CD4-positive, alpha-beta T cell (primary cell): ENCODE results near the gene OTUB1. TPM values are rescaled to one million over a fixed set of nuclear protein-coding genes. Genes with fewer than 3 reads are reported as not detected.

Source experiments
- ATAC-seq: fragments of 200-7000 bp; cut with Tn5 transposase; one replicate; pipeline ENCODE4 v1.10.0; 2022; ENCODE audit warnings: mild to moderate bottlenecking; ENCODE audit not compliant: poor library complexity
- CTCF ChIA-PET: fragments of 350-600 bp; sonication (Branson Sonifier 250); formaldehyde crosslinking; loops from one replicate; lab custom pipeline; 2021; ENCODE audit warnings: antibody characterized with exemption, inconsistent platforms; lab: Charles Lee
- POLR2A ChIA-PET: fragments of 350-600 bp; sonication (Branson Sonifier 250); formaldehyde crosslinking; loops from one replicate; lab custom pipeline; 2021; ENCODE audit warnings: antibody characterized with exemption, inconsistent platforms; lab: Charles Lee
- DNase-seq, 14 experiments: peaks; one replicate each; pipeline ENCODE4 v3.0.0-alpha.2; 2013 to 2020; ENCODE audit warnings: mixed read lengths in 2 of 14
- H3K27ac ChIP-seq, 2 donors: one replicate each; pipeline versions ENCODE4 v1.5.1 to v1.7.0; 2013; ENCODE audit warnings: low read length in 2 of 2, low read depth in 1 of 2, mild to moderate bottlenecking in 1 of 2
- H3K27me3 ChIP-seq, 2 experiments: 1 replicate in 1 of 2; 2 replicates in 1 of 2; pipeline versions ENCODE4 v1.6.1 to v1.7.0; 2013; ENCODE audit warnings: low read length in 2 of 2, control low read depth in 1 of 2, mild to moderate bottlenecking in 1 of 2, moderate library complexity in 1 of 2; ENCODE audit not compliant: insufficient read depth in 2 of 2, control insufficient read depth in 1 of 2
- H3K36me3 ChIP-seq: one replicate; pipeline ENCODE4 v1.6.1; 2013; ENCODE audit warnings: low read length, control low read depth; ENCODE audit not compliant: insufficient read depth
- H3K4me1 ChIP-seq: one replicate; pipeline ENCODE4 v1.6.1; 2013; ENCODE audit warnings: low read length, control low read depth; ENCODE audit not compliant: insufficient read depth
- H3K4me3 ChIP-seq: one replicate; pipeline ENCODE4 v1.5.1; 2013; ENCODE audit warnings: mild to moderate bottlenecking, low read length, moderate library complexity
- H3K9me3 ChIP-seq, 2 experiments: 1 replicate in 1 of 2; 2 replicates in 1 of 2; pipeline versions ENCODE4 v1.6.1 to v1.7.0; 2013; ENCODE audit warnings: low read length in 2 of 2, mild to moderate bottlenecking in 2 of 2, control low read depth in 1 of 2, moderate library complexity in 1 of 2; ENCODE audit not compliant: control insufficient read depth in 1 of 2, insufficient read depth in 1 of 2
- H3K27ac Mint-ChIP-seq: one replicate; pipeline ENCODE4 v1.8.0; 2020; ENCODE audit warnings: mixed read lengths
- H3K27me3 Mint-ChIP-seq: one replicate; pipeline ENCODE4 v1.8.0; 2021; ENCODE audit warnings: mixed read lengths
- H3K36me3 Mint-ChIP-seq: one replicate; pipeline ENCODE4 v1.8.0; 2021; ENCODE audit warnings: low read depth, mixed read lengths
- H3K4me1 Mint-ChIP-seq: one replicate; pipeline ENCODE4 v1.8.0; 2021; ENCODE audit warnings: low read depth, mixed read lengths
- H3K4me3 Mint-ChIP-seq: one replicate; pipeline ENCODE4 v1.8.0; 2020; ENCODE audit warnings: mild to moderate bottlenecking, mixed read lengths
- H3K9me3 Mint-ChIP-seq: one replicate; pipeline ENCODE4 v1.8.0; 2020; ENCODE audit warnings: mixed read lengths
- CTCF ChIP-seq: fragments of 200-600 bp; IDR thresholded peaks from one replicate; pipeline ENCODE4 v1.8.0; 2022; ENCODE audit warnings: antibody characterized with exemption, mild to moderate bottlenecking
- intact Hi-C, 2 experiments: fragments of 100-400 bp; cut with DNase I in 1 of 2; cut with micrococcal nuclease in 1 of 2; formaldehyde crosslinking; loops; one replicate each; pipeline versions ENCODE4 v1.15.1 to v1.9.0; 2023 to 2025; cut with DNase I, micrococcal nuclease
- total RNA-seq, 174 experiments: library from RNA in 2 of 174; stranded (reverse) in 2 of 174; gene quantifications; one replicate each; pipeline ENCODE4 v1.2.3 and lab custom pipeline; 2021 to 2026

OTUB1 gene
- total RNA-seq, 2 experiments from 2014 or later, result 57.5 to 60.0 TPM

GRCh38 chr11:63999349-64000025, 13.2 kb downstream of the OTUB1 start:
- H3K4me1 ChIP-seq, result peaks cover 28% of the 10 kb centered on the region
- no peak overlapping the region for H3K27ac ChIP-seq
- POLR2A ChIA-PET, result interaction anchor here (0.7 to 3.0 kb wide), 6 partner anchors 14 to 242 kb away, joined by 3 to 13 read pairs (median 7); partner anchors contain the start of genes COX8A, OTUB1 and STIP1
- Mint-ChIP-seq H3K27me3 (no peaks in the 10 kb centered on the region), H3K36me3 (peaks cover 41% of the 10 kb centered on the region), H3K4me3 (peak overlapping the region; percentile 11), H3K4me1 (peaks cover 9% of the 10 kb centered on the region), H3K9me3 (no peaks in the 10 kb centered on the region), H3K27ac (no peak overlapping the region)
- peak overlapping the region; percentile 30 for H3K4me3 ChIP-seq
- H3K9me3 ChIP-seq, result peaks cover 0 to 4% of the 10 kb centered on the region in 2 experiments
- CTCF ChIA-PET, result interaction anchor here (0.5 to 2.4 kb wide), 10 partner anchors 9 to 317 kb away, joined by 3 to 15 read pairs (median 6); partner anchors contain the start of gene OTUB1
- H3K27me3 ChIP-seq, result peaks cover 0 to 3% of the 10 kb centered on the region in 2 experiments
- ATAC-seq, result peak; percentile 62
- no peak for TF ChIP-seq CTCF
- DNase-seq, result peak; percentile 36 to 83 (median 54)
- peaks cover 33% of the 10 kb centered on the region for H3K36me3 ChIP-seq
- intact Hi-C loops, result loop anchor here (1.0 to 10.0 kb wide), 3 partner anchors 149 to 305 kb away; partner anchors contain the start of genes CATSPERZ (in 1 of the 2) and ESRRA (in 1 of the 2)

GRCh38 chr11:64000026-64000739, 13.9 kb downstream of the OTUB1 start:
- Mint-ChIP-seq H3K36me3 (peaks cover 34% of the 10 kb centered on the region), H3K27ac (no peak overlapping the region), H3K27me3 (no peaks in the 10 kb centered on the region), H3K4me3 (peak overlapping the region; percentile 11), H3K9me3 (no peaks in the 10 kb centered on the region), H3K4me1 (peaks cover 9% of the 10 kb centered on the region)
- DNase-seq (peak; percentile 53 to 91 (median 70)), ATAC-seq (peak; percentile 76)
- CTCF ChIA-PET, result interaction anchor here (0.5 to 2.4 kb wide), 14 partner anchors 9 to 318 kb away, joined by 3 to 15 read pairs (median 5); partner anchors contain the start of gene OTUB1
- Histone ChIP-seq H3K27ac (no peak overlapping the region), H3K4me1 (peaks cover 28% of the 10 kb centered on the region), H3K27me3 (peaks cover 0 to 3% of the 10 kb centered on the region in 2 experiments), H3K9me3 (peaks cover 0 to 4% of the 10 kb centered on the region in 2 experiments), H3K4me3 (peak overlapping the region; percentile 41), H3K36me3 (peaks cover 28% of the 10 kb centered on the region)
- POLR2A ChIA-PET, result interaction anchor here (0.7 to 3.0 kb wide), 8 partner anchors 10 to 241 kb away, joined by 3 to 13 read pairs (median 4); partner anchors contain the start of genes COX8A, OTUB1 and STIP1
- peak; percentile 75 for TF ChIP-seq CTCF
- intact Hi-C loops, result loop anchor here (1.0 kb wide), 2 partner anchors 148 to 153 kb away; no protein-coding TSS in a partner anchor
